GM18951 (cell line): Measurements from ENCODE around the gene SEMA3E.
"Not testable (repeated sequence)": the region's sequence is repeated elsewhere in the genome, so short reads cannot be mapped to it uniquely, and the experiment has no call there.

ENCODE experiments used
- POLR2A ChIP-seq: IDR thresholded peaks from 4 replicates; pipeline ENCODE4 v1.6.1; 2011; ENCODE audit warnings: mild to moderate bottlenecking; ENCODE audit not compliant: insufficient read length, insufficient read depth; ENCODE audit errors: extremely low read depth
- in situ Hi-C: fragments of 300-500 bp; cut with MboI; formaldehyde crosslinking; loops from one replicate; pipeline ENCODE4 v1.12.0; 2022; ENCODE audit warnings: low sequenced_read_pairs, mixed read lengths, inconsistent platforms; ENCODE audit not compliant: unreplicated experiment

Gene SEMA3E

GRCh38 chr7:83648464-83649241 lies at the start of gene SEMA3E:
TSS of gene SEMA3E (minus strand) at chr7:83649139.
- no peak for TF ChIP-seq POLR2A
- in situ Hi-C loops: no loop called here

DNA sequence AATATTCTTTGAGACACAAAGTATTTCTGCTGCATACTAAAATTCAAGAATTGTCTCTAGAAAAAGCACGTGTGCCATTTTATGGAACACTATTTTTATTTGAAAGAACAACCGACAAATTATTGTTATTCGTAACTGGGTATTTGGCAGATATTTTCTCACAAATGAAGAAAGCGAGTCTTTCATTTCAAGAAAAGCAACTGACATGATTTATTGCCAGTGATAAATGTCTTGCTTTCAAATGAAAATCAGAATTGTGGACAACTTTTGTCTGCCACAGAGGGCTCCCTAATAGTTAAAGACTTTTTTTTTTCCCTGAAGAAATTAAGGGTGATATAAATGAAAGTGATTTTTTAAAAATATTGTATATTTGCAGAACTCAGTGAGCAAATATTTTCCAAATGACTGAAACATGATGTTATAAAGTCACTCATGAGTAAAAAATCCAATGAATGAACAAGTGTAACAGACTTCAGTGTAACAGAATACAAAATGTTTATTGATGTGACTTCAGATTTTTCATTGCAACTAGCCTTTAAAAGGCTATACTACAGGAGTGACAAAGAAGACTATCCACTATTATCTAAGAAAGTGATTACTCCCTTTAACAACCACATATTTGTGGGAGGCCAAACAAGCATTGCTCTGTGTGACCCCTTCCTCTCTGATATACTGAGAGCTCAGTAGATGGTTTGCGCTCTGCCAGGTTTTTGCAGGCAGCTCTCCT lies 49.0 kb upstream of the SEMA3E start:
- in situ Hi-C loops: no loop called here
- no peak for TF ChIP-seq POLR2A

DNA sequence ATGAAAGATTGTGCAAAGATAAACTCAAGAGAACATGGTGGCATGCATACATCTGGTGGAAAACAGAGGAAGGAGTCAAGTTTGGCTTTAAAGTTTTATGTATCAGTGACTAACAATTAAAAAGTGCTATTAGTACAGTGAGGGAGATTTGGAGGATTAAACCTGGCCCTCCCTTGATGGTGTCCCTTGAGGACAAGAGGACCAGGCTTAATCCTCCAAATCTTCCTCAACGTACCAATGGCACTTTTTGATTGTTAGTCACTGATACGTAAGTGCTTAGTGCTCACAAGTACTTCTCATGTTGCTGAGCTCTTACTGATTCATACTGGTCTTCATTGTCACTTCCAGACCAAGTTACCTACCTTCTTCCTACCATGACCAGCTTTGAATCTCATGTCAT lies 47.2 kb upstream of the SEMA3E start:
- in situ Hi-C loops: no loop called here
- TF ChIP-seq POLR2A: no peak

- in situ Hi-C loops: no loop called here
- TF ChIP-seq POLR2A: no peak
Observed at GRCh38 chr7:83695128-83695960, 46.4 kb upstream of the SEMA3E start.

GRCh38 chr7:83693256-83693655 lies 44.3 kb upstream of the SEMA3E start:
- in situ Hi-C loops: no loop called here
- no peak for TF ChIP-seq POLR2A

GRCh38 chr7:83691095-83691494 lies 42.2 kb upstream of the SEMA3E start:
- TF ChIP-seq POLR2A: no peak
- in situ Hi-C loops: no loop called here

GRCh38 chr7:83689855-83690254 lies 40.9 kb upstream of the SEMA3E start:
- TF ChIP-seq POLR2A: no peak
- in situ Hi-C loops: no loop called here

GRCh38 chr7:83686416-83686815 lies 37.5 kb upstream of the SEMA3E start:
- TF ChIP-seq POLR2A: no peak

GRCh38 chr7:83684928-83685327 lies 36.0 kb upstream of the SEMA3E start:
- TF ChIP-seq POLR2A: no peak
- in situ Hi-C loops: no loop called here

More at GRCh38 chr7:83686416-83686815, 37.5 kb upstream of the SEMA3E start:
- in situ Hi-C loops: no loop called here

GRCh38 chr7:83681200-83681778 lies 32.4 kb upstream of the SEMA3E start:
- TF ChIP-seq POLR2A: no peak
- in situ Hi-C loops: no loop called here

- no peak for TF ChIP-seq POLR2A
- in situ Hi-C loops: no loop called here
Observed at GRCh38 chr7:83677180-83677866, 28.4 kb upstream of the SEMA3E start.

DNA sequence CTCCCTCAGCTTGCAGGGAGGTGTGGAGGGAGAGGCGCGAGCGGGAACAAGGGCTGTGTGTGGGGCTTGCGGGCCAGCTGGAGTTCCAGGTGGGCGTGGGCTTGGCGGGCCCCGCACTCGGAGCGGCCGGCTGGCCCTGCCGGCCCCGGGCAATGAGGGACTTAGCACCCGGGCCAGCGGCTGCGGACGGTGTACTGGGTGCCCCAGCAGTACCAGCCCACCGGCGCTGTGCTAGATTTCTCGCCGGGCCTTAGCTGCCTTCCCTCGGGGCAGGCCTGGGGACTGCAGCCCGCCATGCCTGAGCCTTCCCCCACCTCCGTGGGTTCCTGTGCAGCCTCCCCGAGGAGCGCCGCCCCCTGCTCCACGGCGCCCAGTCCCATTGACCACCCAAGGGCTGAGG lies 24.4 kb upstream of the SEMA3E start:
- in situ Hi-C loops: not testable (repeated sequence)
